GM12873 (cell line): Measurements from ENCODE around the gene COL5A3.

ENCODE experiments used
- TF ChIP-seq, protein P1 (sequence below): IDR thresholded peaks from 2 replicates; pipeline ENCODE4 v1.5.1; 2012; ENCODE audit warnings: low read depth, mild to moderate bottlenecking, moderate library complexity, low read length, control low read depth; ENCODE audit not compliant: insufficient read depth; ENCODE audit errors: missing control alignments

The COL5A3 gene

DNA sequence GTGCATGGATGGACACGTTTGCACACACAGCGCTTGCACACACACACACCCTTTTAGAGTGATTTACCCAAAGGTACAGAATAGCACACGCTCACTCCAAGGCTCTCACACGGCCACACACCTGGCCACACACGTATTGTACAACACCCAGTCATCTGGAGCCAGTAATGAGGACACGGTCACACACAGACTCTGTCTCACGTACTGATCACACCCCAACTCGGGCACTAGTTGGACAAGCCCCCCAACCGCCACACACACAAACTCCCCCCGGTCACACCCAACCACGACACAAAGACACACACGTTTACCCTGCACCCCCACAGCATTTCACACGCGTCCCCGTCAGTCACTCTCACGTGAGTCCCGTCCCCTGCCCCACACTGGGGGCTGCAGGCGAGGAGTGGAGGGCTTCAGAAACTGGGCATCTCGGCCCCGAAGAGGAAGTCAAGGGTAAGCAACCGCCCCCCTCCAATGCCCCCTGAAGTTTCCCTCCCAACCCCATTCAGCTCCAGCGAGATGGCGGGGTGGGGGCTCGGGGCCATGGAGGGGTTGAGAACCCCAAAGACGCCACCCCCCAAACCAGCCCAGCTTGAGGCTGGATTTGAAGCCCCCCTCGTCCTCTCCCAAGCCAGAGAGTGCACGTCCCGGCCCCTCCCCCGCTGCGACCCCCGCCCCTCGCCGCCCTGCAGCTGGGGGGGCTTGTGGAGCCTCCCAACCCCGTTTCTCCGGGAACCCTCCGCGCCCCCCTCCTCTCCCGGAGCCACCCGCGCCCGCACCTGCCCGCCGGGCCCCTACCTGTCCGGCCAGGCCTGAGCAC lies 74.6 kb downstream of the COL5A3 start:
- TF ChIP-seq, protein P1, sequence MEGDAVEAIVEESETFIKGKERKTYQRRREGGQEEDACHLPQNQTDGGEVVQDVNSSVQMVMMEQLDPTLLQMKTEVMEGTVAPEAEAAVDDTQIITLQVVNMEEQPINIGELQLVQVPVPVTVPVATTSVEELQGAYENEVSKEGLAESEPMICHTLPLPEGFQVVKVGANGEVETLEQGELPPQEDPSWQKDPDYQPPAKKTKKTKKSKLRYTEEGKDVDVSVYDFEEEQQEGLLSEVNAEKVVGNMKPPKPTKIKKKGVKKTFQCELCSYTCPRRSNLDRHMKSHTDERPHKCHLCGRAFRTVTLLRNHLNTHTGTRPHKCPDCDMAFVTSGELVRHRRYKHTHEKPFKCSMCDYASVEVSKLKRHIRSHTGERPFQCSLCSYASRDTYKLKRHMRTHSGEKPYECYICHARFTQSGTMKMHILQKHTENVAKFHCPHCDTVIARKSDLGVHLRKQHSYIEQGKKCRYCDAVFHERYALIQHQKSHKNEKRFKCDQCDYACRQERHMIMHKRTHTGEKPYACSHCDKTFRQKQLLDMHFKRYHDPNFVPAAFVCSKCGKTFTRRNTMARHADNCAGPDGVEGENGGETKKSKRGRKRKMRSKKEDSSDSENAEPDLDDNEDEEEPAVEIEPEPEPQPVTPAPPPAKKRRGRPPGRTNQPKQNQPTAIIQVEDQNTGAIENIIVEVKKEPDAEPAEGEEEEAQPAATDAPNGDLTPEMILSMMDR: no peak

DNA sequence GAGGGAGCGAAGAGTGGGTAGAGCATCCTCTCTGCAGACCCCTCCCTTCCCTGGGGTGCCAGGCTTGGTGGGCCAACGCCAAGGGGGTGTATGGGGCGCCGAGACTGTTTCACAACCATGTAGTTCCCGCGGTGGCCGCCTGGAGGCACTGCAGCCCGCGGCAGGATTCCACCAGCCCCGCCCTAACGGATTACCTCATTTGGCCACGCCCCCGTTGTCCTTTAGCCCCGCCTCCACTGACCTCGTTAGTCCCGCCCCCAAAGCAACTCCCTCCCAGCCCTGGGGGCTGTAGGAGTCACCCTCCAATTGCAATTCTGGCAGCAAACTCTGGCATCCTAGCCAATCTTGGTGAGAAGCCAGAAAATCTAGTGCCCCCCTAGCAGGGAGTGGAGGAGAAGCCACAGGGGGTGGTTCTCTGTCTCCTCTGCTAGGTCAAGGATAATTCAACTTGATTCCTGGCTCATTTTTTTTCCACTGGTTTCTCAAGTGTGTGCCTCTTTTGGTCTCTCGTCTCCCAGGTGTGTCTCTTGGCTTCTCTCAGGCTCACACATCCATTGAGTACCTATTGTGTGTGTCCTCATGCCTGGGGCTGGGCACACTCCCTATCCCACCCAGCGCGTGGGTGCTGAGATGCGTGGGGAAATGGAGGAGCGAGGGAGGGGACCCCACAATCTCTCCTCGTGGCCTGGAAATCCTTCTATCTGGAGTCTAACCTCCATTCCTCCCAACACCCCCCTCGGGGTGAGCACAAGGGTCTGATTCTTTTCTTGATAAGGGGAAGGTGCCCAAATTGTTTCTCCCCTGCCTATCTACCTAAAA lies 76.0 kb downstream of the COL5A3 start:
- TF ChIP-seq, protein P1: peak; percentile 91

DNA sequence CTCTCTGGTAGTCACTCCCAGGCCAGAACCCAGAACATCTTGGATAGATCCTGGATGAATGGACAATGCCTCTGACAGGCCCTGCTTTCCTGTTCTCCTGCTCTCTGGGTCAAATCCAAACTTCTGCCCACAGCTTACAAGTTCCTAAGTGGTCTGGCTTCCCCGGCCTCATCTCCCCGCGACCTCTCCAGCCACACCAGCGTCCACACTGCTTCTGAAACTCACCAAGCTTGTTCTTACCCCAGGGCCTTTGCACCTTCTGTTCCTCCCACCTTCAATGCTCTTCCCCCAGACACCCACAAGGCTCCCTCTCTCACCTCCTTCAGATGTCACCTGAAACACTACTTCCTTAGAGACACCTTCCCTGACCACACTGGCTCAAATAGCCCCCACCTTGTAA lies 77.5 kb downstream of the COL5A3 start:
- TF ChIP-seq, protein P1: no peak

DNA sequence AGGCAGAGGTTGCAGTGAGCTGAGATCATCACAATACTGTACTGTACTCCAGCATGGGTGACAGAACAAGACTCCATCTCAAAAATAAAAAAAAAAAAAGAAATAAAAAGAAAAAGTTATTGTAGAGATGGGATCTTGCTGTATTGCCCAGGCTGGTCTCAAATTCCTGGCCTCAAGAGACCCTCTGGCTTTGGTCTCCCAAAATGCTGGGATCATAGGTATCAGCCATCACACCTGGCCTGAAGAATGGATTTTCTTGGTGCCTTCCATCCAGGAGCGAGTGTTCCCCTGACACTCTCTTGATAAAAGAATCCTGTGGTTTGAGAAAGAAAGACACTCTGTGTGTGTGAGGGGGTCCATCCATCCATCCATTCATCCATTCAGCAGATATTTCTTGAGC lies 78.7 kb downstream of the COL5A3 start:
- TF ChIP-seq, protein P1: no peak

DNA sequence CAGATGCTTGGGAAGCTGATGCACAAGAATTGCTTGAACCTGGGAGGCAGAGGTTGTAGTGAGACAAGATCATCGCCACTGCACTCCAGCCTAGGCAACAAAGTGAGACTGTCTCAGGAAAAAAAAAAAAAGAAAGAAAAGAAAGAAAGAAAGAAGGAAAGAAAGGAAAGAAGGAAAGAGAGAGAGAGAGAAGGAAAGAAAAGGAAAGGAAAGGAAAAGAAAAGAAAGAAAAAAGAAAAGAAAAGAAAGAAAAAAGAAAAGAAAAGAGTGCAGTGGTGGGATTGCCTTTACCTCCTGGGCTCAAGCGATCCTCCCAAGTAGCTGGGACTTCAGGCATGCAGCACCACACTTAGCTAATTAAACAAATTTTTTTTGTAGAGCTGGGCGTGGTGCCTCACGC lies 86.9 kb downstream of the COL5A3 start:
- TF ChIP-seq, protein P1: no peak

DNA sequence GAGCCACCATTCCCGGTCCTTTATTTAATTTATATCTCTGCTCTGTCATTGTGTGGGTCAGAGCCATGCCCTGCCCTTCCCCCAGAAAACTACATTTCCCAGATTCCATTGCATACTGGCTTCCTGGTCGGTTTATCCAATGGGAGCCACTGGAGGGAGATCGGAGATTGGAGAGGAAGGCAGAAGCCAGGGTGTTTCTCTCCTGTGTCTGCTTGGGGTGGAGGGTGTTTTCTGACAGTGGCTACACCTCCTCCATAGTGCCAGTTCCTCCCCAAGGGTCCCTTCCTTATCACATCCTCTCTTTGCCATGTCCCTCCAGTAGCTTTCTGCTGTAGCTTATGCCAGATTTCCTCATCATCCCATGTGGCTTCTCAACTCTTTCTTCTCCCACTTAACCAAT lies 93.0 kb downstream of the COL5A3 start:
- TF ChIP-seq, protein P1: no peak

DNA sequence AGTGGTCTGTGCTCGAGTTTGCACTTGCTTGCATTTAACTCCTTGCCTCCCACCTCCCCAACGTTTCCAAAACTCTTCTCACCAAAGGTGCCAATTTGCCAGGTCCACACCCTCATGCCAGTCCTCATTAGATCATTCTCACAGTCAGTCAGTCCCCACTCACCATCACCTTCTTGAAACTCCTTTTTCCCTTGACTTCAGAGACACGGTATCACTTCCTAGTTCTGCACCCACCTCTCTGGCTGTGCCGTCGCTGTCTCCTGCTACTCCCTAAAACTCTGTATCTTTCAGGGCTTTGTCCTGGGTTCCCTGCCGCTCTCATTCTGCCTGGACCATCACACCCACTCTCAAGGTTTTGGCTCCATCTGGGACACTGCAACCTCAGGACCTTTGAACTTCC lies 93.6 kb downstream of the COL5A3 start:
- TF ChIP-seq, protein P1: no peak
